Nephron progenitor cell (in vitro differentiated cells): Measurements from ENCODE around the gene BMPER.
A peak's percentile ranks its signal among the peaks of the same experiment; 100 is the strongest.

ENCODE experiments used
- DNase-seq: peaks from one replicate; pipeline ENCODE4 v3.0.0; 2021
- H3K27ac Mint-ChIP-seq: 2 replicates; pipeline ENCODE4 v1.8.0; 2021; ENCODE audit warnings: mild to moderate bottlenecking, moderate library complexity, mixed read lengths
- H3K27me3 Mint-ChIP-seq: 2 replicates; pipeline ENCODE4 v1.8.0; 2021; ENCODE audit warnings: mild to moderate bottlenecking, low read depth, mixed read lengths; ENCODE audit not compliant: poor library complexity
- H3K36me3 Mint-ChIP-seq: 2 replicates; pipeline ENCODE4 v1.8.0; 2021; ENCODE audit warnings: low read depth, mixed read lengths
- H3K4me1 Mint-ChIP-seq: 2 replicates; pipeline ENCODE4 v1.8.0; 2021; ENCODE audit warnings: mixed read lengths
- H3K4me3 Mint-ChIP-seq: 2 replicates; pipeline ENCODE4 v1.8.0; 2021; ENCODE audit warnings: mild to moderate bottlenecking, moderate library complexity, mixed read lengths
- H3K9me3 Mint-ChIP-seq: 2 replicates; pipeline ENCODE4 v1.8.0; 2021; ENCODE audit warnings: mild to moderate bottlenecking, moderate library complexity, mixed read lengths
- CTCF ChIP-seq: fragments of 200-600 bp; sonication (generic); IDR thresholded peaks from 2 replicates; pipeline ENCODE4 v1.5.0; 2021; ENCODE audit warnings: antibody characterized with exemption

Gene BMPER

GRCh38 chr7:34013421-34013820 is 108.1 kb downstream of the BMPER start:
- no peak overlapping the region for H3K27ac Mint-ChIP-seq
- no peaks in the 10 kb centered on the region for H3K27me3 Mint-ChIP-seq
- no peaks in the 10 kb centered on the region for H3K4me1 Mint-ChIP-seq
- no peaks in the 10 kb centered on the region for H3K9me3 Mint-ChIP-seq
- H3K36me3 Mint-ChIP-seq: no peaks in the 10 kb centered on the region
- no peak for TF ChIP-seq CTCF
- DNase-seq: no peak
- H3K4me3 Mint-ChIP-seq: no peak overlapping the region

GRCh38 chr7:34015651-34016050 is 110.3 kb downstream of the BMPER start:
- H3K4me1 Mint-ChIP-seq: no peaks in the 10 kb centered on the region
- peaks cover 11% of the 10 kb centered on the region for H3K27me3 Mint-ChIP-seq
- H3K9me3 Mint-ChIP-seq: no peaks in the 10 kb centered on the region
- H3K4me3 Mint-ChIP-seq: no peak overlapping the region
- H3K36me3 Mint-ChIP-seq: no peaks in the 10 kb centered on the region
- no peak for TF ChIP-seq CTCF
- DNase-seq: no peak
- no peak overlapping the region for H3K27ac Mint-ChIP-seq

- peaks cover 11% of the 10 kb centered on the region for H3K27me3 Mint-ChIP-seq
- TF ChIP-seq CTCF: no peak
- H3K36me3 Mint-ChIP-seq: no peaks in the 10 kb centered on the region
- H3K4me3 Mint-ChIP-seq: no peak overlapping the region
- DNase-seq: no peak
- H3K27ac Mint-ChIP-seq: no peak overlapping the region
- H3K9me3 Mint-ChIP-seq: no peaks in the 10 kb centered on the region
- no peaks in the 10 kb centered on the region for H3K4me1 Mint-ChIP-seq
Measured at GRCh38 chr7:34016876-34017275, 111.5 kb downstream of the BMPER start.

- Mint-ChIP-seq H3K9me3 (no peaks in the 10 kb centered on the region), H3K27ac (peak overlapping the region; percentile 36), H3K4me1 (no peaks in the 10 kb centered on the region), H3K27me3 (peaks cover 11% of the 10 kb centered on the region), H3K36me3 (no peaks in the 10 kb centered on the region), H3K4me3 (no peak overlapping the region)
- DNase-seq: no peak
- no peak for TF ChIP-seq CTCF
Measured at GRCh38 chr7:34019301-34019790, 114.0 kb downstream of the BMPER start.

GRCh38 chr7:34022626-34023025 is 117.3 kb downstream of the BMPER start:
- Mint-ChIP-seq H3K4me3 (no peak overlapping the region), H3K9me3 (no peaks in the 10 kb centered on the region), H3K27ac (no peak overlapping the region), H3K27me3 (peaks cover 11% of the 10 kb centered on the region), H3K4me1 (peaks cover 4% of the 10 kb centered on the region), H3K36me3 (no peaks in the 10 kb centered on the region)
- no peak for DNase-seq
- TF ChIP-seq CTCF: no peak

- H3K4me1 Mint-ChIP-seq: peaks cover 4% of the 10 kb centered on the region
- no peak overlapping the region for H3K4me3 Mint-ChIP-seq
- H3K27ac Mint-ChIP-seq: no peak overlapping the region
- no peak for TF ChIP-seq CTCF
- H3K36me3 Mint-ChIP-seq: no peaks in the 10 kb centered on the region
- no peaks in the 10 kb centered on the region for H3K9me3 Mint-ChIP-seq
- H3K27me3 Mint-ChIP-seq: peaks cover under 1% of the 10 kb centered on the region
- no peak for DNase-seq
Measured at GRCh38 chr7:34025600-34025999, 120.3 kb downstream of the BMPER start.
